NCI-H460 (cell line): ENCODE measurements around the gene REV3L. TPM values are rescaled to one million over a fixed set of nuclear protein-coding genes. Genes with fewer than 3 reads are reported as not detected.
"Not testable (repeated sequence)": the region's sequence is repeated elsewhere in the genome, so short reads cannot be mapped to it uniquely, and the experiment has no call there.

Experiments used
- DNase-seq: peaks from one replicate; pipeline ENCODE4 v3.0.0-alpha.2; 2016; ENCODE audit warnings: low read depth; ENCODE audit errors: extremely low read depth
- polyA plus RNA-seq: library from polyadenylated mRNA; depleted of rRNA; stranded (reverse); fragments of >200 nt; gene quantifications from 2 replicates; pipeline ENCODE4 v1.2.3, GENCODE V29; 2014; cell fraction: nucleus; rRNA removed
- total RNA-seq: library from RNA; depleted of rRNA; stranded (reverse); fragments of >200 nt; shearing (Covaris generic); gene quantifications from 2 replicates; pipeline ENCODE4 v1.2.3, GENCODE V29; 2014; rRNA removed

REV3L gene, protein sequence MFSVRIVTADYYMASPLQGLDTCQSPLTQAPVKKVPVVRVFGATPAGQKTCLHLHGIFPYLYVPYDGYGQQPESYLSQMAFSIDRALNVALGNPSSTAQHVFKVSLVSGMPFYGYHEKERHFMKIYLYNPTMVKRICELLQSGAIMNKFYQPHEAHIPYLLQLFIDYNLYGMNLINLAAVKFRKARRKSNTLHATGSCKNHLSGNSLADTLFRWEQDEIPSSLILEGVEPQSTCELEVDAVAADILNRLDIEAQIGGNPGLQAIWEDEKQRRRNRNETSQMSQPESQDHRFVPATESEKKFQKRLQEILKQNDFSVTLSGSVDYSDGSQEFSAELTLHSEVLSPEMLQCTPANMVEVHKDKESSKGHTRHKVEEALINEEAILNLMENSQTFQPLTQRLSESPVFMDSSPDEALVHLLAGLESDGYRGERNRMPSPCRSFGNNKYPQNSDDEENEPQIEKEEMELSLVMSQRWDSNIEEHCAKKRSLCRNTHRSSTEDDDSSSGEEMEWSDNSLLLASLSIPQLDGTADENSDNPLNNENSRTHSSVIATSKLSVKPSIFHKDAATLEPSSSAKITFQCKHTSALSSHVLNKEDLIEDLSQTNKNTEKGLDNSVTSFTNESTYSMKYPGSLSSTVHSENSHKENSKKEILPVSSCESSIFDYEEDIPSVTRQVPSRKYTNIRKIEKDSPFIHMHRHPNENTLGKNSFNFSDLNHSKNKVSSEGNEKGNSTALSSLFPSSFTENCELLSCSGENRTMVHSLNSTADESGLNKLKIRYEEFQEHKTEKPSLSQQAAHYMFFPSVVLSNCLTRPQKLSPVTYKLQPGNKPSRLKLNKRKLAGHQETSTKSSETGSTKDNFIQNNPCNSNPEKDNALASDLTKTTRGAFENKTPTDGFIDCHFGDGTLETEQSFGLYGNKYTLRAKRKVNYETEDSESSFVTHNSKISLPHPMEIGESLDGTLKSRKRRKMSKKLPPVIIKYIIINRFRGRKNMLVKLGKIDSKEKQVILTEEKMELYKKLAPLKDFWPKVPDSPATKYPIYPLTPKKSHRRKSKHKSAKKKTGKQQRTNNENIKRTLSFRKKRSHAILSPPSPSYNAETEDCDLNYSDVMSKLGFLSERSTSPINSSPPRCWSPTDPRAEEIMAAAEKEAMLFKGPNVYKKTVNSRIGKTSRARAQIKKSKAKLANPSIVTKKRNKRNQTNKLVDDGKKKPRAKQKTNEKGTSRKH (N-terminal part only)
- total RNA-seq, result 10.1 and 11.3 TPM in 2 replicates
- polyA plus RNA-seq, result 14.7 and 17.6 TPM in 2 replicates

DNA sequence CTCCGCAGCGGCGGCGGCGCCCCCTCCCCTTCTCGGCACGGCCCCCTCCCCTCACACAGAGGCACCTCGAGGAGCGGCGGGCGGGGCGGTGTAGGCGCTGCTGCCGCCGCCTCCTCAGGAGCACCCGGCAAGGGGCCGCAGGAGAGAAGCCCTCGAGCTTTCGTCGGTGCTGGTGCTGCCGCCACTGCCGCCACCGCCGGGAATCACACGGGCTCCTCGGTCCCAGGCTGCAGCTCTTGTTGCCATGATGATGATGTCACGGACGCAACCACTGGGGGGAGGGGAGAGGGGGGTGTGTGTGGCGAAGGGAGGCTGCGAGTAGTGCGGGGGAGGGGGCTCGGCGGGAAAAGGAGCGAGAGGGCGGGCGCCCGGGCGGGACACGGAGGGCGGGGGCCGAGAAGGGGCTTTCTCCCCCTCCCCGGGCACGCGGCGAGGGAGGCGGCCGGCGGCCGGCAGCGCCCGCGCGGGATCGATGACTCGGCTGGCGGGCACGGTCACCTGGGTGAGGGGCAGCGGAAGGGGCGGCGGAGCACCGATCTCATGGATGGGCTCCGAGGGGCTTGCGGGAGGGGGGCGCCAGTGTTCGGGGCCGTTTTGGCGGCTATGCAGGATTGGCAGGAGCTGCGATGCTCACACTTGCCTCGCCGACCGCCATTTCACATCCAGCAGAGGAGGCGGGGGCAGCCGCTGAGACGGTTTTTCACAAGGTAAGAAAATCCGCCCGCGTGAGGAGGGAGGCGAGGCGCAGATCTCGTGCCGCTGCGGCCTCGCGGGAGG lies at the start of gene REV3L:
REV3L (minus strand) TSS at position 260 of the 777 bp plus-strand sequence. CDS start 330 bp downstream, outside the sequence.
- peak; percentile 82 for DNase-seq

DNA sequence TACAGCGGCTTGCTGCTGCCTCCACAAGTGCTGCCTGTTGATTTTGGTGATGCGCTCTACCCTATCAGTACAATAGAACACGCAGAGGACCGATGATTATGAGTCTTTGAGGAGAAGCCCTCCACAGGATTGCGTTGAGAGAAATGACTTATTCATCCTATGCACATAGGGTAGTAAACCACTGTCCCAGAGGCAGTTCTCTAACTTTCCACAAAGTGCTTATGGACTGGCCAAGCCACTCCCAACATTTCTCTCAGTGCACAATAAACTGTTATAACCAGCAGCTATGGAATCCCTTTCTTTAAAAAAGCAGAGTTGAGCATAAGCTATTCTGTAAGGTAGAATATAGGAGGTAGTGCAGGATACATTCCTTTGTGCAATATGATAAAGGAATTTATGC lies 48.2 kb upstream of the REV3L start:
- no peak for DNase-seq

DNA sequence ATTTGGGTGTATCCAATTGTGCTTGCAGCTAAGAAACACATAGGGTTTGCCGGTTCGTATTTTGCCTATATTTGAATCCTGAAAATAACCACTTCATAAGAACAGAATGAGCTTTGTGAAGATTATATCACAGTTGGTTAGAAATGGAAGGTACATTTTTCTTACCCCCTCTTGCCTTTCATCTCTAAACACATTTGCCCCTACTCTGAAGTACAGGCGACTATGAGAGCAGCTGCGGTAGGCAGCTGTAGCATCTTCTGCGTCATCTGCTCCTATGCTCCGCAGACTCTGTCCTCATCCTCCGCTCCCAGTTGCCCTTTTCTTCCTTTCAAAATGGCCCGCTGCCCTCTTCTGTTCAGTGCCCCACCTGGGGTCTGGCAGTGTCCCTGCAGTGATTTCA lies 47.6 kb upstream of the REV3L start:
- no peak for DNase-seq

DNA sequence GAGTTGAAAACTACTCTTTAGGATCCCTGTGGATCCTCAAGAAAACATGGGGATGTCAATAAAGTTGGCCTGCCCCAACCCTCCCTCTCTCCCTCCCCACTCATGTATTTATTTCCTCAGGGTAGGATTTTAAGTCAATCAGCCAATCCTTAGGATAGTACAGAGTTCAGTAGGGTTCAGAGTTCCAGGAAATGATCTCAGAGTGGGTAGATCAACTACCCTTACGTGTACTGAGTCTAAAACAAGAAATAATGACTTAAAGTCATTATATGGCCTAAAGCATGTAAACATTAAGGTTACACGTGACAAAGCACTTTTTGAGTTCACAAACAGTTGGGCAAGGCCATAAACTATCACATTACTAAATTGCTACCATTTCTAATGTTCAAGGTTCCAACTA lies 47.2 kb upstream of the REV3L start:
- DNase-seq, result no peak

DNA sequence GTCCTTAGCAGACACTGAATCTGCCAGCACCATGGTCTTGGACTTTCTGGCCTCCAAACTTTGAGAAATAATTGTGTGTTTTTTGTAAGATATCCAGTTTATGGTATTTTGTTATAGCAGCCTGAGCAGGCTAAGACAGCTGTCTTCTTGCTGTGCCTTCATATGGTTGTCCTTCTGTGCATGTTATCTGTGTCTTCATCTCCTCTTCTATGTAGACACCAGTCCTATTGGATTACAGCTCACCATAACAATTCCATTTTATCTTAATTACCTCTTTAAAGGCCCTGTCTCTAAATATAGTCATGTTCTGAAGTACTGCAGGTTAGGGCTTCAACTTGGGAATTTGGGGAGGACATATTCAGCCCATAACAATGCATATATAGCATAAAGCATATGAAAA lies 44.3 kb upstream of the REV3L start:
- DNase-seq, result no peak

DNA sequence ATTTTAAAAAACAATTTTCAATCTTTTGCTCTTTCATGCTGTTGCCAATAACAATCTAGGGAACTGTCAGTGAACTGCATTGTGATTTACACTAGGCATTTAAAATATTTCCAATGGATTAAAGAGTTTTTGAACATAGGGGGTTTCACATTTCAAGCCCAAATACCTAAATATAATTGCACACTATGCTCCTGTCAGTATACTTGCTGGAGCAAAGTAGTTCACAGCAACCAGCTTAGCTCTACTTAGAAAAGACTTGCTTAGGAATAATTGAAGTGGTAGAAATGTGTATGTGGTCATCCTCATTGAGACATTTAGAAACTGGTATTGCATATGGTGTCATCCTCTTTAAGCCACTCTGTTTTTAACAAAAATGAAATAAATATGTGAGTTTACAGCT lies 41.7 kb upstream of the REV3L start:
- DNase-seq, result no peak

DNA sequence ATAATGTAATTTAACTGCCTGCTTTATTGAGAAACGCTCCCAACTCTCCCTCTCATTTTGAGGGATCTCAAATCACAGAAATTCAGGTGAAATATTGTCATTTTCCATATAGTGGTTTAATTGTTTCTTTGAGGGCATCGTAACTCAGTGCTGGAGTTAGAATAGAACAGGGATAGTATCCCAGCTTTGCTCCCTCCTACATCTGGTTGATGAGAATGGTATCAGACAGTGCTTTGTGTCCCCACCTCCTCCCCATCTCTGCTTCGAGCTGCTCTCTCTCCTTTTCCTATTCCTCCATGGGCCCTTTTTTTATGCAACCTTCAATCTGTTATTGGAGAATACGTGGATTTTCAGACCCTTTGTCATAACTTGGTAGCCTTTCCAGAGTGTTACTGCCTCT lies 41.2 kb upstream of the REV3L start:
- no peak for DNase-seq

DNA sequence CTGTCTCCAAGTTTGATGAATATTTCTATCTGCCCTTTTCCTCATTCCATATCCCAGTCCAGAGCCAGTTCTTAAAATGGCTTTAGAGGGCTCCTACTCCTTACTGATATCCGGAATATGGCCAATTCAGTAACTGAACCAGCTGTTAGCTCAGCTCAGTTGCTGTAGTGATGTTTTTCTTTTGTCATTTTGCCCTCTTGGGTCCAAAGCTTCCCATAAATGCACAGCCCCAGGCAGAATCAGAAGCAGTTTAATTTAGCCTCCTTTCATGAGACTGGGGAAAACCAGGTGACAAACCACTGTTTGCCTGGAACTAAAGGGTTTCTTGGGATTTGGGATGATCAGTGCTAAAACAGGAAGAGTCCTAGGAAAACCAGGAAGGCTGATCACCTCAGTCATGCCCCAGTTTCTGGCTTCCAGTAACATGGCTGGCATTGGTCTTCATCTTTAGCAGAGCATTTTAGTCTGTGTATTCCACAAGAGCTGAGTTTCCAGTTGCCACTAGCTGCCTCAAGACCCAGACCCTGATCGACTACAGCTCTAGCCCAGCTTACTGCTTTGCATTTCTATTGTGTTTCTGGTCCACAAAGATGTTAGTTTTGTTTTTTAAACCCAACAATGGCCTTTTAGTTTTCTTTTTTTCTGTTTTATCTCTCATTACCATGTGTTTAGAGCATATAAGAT lies 40.6 kb upstream of the REV3L start:
- no peak for DNase-seq

DNA sequence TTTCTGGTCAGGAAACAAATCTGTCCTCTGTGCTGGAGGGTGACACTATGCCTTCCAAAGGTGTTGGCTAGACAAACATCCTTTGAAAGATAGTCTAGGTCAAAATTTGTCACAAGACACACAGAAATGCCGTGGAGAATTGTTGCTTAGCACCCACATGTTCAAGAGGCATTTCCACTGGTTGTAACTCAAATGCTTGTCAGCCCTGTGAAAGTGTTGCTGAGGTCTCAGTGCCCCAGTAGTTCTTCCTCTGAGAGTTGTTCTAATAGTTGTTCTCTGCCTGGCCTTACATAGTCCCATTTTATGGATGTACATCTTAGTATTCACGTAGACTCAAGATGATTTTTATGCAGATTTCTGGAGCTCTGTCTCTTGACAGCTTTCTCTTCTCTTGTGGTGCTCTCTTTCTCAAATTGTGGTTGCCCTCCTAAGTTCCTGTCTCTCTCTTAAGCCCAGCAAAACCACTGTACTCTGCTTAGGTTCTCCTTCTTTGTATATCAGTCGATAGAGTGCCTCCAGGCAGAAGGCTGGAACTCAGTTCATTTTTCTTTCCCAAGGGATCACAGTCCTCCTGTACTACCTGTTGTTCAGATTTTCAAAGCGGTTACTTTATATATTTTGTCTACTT lies 39.5 kb upstream of the REV3L start:
- DNase-seq, result no peak

DNA sequence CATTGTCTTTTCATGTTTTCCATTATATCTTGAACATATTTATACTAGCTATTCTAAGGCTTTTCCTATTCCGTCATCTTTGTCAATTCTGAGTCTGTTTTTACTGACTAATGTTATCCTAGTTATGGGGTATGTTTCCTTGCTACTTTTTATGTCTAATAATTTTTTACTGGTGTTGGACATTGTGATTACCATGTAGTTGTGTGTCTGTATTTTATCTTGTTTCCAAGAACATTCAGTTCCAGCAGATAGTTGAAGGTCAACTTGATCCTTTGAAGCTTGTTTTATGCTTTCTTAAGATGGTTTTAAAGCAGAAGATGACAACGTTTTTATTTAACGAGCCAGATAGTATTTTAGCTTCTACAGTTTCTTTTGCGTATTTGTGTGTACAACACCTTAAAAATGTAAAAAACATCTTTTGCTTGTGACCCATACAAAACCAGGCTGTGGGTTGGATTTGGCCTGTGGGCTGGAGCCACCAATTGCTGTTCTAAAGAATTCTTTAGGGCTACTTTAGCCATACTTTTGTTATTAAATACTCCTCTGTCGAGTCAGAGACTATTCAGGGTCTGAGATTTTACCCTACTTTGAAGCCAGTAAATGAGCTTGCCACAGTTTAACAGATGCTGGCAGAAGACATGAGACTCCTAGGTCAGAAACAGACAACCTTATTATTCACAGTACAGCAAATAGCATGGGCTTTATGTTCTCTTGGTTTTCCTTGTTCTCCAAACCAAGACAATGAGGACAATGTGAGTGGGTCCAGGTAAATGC lies 38.7 kb upstream of the REV3L start:
- DNase-seq, result no peak

DNA sequence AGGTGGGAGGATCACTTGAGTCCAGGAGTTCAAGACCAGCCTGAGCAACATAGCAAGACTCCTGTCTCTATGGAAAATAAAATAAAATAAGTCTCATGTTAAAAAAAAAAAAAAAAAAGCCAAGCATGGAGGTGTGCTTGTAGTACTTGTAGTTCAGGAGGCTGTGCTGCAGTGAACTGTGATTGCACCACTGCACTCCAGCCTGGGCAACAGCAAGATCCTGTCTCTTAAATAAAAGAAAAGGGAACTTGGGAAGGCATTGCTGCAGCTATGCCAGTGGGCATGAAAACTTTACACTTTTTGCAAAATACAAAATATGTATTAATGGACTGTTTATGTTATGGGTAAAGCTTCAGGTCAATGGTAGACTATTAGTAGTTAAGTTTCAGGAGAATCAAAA lies 37.5 kb upstream of the REV3L start:
- DNase-seq, result no peak

DNA sequence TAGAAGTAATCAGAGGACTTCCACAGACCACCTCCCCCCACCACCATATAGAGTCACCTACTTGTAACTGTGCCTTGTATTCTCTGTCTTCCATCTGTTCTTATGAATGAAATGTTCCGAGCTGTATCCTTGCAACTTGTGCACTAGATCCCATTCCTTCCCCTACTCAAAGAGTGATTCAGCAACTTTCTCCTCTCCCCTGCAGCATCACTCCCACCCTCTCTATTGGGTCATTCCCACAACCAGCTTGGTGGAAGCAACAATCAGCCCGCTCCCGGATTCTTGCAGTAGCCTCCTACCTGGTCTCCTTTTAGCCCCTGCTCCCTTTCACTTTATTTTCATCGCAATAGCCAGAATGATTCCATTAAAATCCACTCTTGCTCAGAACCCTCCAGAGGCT lies 34.9 kb upstream of the REV3L start:
- peak; percentile 21 for DNase-seq

DNA sequence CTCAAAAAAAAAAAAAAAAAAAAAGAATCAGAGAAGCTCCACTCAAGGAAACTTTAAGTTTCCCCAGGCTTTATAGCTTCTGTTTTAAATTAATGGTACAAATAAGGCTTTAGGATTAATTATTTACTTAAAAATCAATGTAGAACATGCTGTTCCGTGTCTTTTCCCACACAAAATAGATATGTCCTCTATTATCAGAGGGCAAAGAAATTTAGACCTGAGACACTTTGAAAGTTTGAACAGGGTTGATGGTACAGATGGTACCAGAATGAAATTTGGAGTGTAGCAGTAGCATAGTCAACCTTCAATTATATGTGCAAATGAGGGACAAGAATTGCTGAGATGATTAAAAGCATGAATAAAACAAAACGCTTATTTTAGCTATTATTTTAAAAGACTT lies 32.2 kb upstream of the REV3L start:
- no peak for DNase-seq

DNA sequence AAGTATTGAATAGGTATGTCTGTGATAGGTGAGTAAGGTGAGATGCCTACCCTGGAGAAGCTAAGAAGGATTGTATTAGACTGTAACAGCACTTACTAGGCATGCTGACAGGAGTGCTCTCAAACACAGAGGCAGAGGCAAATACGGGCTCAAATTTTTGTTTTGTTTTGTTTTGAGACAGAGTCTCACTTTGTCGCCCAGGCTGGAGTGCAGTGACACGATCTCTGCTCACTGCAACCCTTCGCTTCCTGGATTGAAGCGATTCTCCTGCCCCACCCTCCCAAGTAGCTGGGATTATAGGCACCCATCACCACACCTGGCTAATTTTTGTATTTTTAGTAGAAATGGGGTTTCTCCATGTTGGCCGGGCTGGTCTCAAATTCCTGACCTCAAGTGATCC lies 31.5 kb upstream of the REV3L start:
- not testable (repeated sequence) for DNase-seq

DNA sequence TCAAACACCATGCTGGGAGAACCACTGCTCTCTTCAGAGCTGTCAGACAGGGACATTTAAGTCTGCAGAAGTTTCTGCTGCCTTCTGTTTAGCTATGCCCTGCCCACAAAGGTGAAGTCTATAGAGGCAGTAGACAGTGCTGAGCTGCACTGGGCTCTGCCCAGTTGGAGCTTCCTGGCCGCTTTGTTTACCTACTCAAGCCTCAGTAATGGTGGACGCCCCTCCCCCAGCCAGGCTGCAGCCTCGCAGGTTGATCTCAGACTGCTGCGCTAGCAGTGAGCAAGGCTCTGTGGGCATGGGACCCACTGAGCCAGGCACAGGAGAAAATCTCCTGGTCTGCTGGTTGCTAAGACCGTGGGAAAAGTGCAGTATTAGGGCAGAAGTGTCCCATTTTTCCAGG lies 24.2 kb upstream of the REV3L start:
- not testable (repeated sequence) for DNase-seq

DNA sequence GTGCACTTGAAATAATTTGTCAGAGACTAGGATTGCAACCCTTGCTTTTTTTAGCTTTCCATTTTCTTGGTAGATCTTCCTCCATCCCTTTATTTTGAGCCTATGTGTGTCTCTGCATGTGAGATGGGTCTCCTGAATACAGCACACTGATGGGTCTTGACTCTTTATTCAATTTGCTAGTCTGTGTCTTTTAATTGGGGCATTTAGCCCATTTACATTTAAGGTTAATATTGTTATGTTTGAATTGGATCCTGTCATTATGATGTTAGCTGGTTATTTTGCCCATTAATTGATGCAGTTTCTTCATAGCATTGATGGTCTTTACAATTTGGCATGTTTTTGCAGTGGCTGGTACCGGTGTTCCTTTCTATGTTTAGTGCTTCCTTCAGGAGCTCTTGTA lies 22.5 kb upstream of the REV3L start:
- not testable (repeated sequence) for DNase-seq

DNA sequence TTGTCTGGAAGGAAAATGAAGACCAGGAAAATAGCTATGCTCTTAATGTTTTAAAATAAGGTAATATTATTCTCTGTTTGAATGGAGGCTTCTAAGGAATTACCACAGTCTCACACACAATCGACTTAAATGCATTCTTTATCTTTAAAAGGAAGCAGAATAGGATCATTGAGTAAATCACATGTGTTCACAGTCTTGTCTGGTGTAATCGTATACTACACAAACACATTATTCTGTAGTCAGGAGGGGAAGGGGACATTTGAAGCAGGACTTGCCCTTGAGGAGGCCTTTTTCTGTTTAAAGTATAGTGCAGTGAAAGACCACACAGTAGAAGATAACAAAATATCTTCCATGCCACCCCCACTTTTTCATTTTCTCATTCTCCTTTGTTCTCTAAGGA lies 20.6 kb upstream of the REV3L start:
- DNase-seq, result no peak

DNA sequence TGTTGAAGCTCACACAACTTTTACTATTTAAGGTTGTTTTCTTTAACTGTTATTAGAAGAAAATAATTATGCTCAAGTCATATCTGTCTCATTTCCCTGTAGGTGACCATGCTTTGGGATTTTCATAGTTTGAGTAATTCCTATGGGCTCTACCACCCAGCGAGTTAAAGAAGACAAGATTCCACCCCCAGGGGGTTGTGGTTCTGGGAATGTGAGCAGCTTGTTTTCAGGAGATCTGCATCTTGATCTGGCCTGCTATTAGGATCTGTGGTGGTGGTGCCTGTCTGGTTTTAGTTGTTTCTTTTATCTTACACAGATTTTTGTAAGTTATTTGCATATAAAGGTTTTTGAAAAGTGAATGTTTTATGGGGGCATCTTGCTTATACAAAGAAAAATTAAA lies 20.2 kb upstream of the REV3L start:
- DNase-seq, result no peak
